Measurements from ENCODE around the gene HOXA2. TPM values are rescaled to one million over a fixed set of nuclear protein-coding genes. Genes with fewer than 3 reads are reported as not detected.
A peak's percentile ranks its signal among the peaks of the same experiment; 100 is the strongest.

HOXA2 gene
- total RNA-seq, 1 donor from 2014 or later = 17.9 TPM

GRCh38 chr7:27118580-27118979, 16.1 kb upstream of the HOXA2 start:
- no peak for DNase-seq (ENCODE audit: low spot score, unreplicated experiment)
- Mint-ChIP-seq H3K36me3 (ENCODE audit: insufficient read depth) (peaks cover 12% of the 10 kb centered on the region), H3K9me3 (ENCODE audit: low read depth) (no peaks in the 10 kb centered on the region), H3K4me3 (ENCODE audit: low read depth) (peak overlapping the region; percentile 97), H3K27me3 (no peaks in the 10 kb centered on the region), H3K4me1 (ENCODE audit: low read depth) (peaks cover 76% of the 10 kb centered on the region), H3K27ac (peak overlapping the region; percentile 99)
- TF ChIP-seq, protein P1, sequence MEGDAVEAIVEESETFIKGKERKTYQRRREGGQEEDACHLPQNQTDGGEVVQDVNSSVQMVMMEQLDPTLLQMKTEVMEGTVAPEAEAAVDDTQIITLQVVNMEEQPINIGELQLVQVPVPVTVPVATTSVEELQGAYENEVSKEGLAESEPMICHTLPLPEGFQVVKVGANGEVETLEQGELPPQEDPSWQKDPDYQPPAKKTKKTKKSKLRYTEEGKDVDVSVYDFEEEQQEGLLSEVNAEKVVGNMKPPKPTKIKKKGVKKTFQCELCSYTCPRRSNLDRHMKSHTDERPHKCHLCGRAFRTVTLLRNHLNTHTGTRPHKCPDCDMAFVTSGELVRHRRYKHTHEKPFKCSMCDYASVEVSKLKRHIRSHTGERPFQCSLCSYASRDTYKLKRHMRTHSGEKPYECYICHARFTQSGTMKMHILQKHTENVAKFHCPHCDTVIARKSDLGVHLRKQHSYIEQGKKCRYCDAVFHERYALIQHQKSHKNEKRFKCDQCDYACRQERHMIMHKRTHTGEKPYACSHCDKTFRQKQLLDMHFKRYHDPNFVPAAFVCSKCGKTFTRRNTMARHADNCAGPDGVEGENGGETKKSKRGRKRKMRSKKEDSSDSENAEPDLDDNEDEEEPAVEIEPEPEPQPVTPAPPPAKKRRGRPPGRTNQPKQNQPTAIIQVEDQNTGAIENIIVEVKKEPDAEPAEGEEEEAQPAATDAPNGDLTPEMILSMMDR (IDR thresholded peaks at IDR 0.05; ENCODE audit: unreplicated experiment) = no peak

DNA sequence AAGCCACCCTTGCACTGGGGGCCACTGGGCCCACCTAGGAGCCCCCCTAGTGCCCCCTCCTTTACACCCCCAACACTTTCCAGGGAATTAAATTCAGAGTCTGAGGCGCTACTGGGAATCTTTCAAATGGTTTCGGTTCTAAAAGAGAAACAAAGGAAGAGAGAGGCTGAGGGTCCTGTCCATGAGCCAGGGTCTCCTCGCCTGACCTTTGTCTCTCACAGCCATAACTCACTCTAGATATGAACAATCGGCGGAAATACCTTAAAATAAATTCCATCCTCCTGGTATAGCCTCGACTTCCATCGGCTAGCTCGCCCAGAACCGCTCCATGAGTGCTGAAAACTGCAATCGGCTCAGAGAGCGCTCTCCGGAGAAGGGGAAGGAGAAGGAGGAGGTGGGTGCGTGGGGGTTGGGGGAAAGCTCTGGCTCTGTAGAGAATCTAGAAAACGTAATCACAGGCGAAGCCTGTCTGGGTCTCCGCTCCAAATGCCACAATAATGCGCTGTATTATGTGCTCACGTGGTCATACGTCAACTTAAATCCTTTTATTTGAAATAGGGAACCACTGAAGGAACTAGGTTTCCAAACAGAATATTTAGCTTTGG, 15.5 kb upstream of the HOXA2 start:
- H3K4me1 Mint-ChIP-seq (ENCODE audit: low read depth) = peaks cover 70% of the 10 kb centered on the region
- peak overlapping the region; percentile 97 for H3K4me3 Mint-ChIP-seq (ENCODE audit: low read depth)
- peaks cover 14% of the 10 kb centered on the region for H3K36me3 Mint-ChIP-seq (ENCODE audit: insufficient read depth)
- H3K27ac Mint-ChIP-seq = peak overlapping the region; percentile 81
- DNase-seq (ENCODE audit: low spot score, unreplicated experiment) = no peak
- no peaks in the 10 kb centered on the region for H3K27me3 Mint-ChIP-seq
- H3K9me3 Mint-ChIP-seq (ENCODE audit: low read depth) = no peaks in the 10 kb centered on the region
- TF ChIP-seq, protein P1 (IDR thresholded peaks at IDR 0.05; ENCODE audit: unreplicated experiment) = no peak

DNA sequence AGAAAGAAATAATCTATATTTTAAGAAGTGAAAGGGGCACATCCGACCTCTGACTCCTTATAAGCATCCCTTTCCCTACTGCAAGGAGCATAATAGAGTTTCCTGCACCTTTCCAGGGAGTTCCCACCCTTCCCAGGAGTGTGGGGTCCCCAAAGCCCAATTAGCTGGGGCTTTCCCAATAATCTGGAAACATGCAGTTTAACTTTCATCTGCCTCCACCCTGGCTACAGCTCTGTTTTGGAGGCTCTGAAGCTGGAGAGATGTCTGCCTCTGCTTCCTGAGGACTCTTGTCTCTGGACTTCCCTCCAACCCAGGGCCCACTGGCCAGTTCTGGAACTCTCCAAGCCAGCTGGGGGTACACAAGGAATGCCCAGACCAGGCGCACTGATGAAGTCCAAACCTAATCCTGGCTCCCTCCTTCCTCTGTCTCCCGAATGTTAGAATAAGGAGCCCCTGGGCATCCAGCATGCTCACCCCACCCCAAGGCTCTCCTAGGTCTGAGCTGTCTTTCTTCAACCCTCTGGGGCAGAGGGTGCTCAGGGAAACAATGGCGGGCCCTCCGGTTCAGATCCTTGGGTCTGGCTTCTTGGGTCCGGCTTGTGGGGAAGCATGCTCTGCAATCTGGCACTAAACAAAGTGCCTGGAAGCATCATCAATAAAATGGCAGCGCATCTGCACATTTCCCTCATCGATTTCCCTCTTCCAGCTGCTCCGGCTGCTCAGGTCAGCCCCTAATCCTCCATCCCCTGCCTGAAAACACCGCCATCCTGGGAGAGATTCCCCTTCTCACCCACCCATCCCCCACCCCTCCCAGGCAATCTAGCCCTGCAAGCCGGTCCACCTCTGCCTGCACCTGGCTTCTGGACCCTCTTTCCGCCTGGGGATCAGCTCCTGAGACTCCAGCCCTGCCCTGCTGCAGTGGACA, 14.7 kb upstream of the HOXA2 start:
- no peak for DNase-seq (ENCODE audit: low spot score, unreplicated experiment)
- TF ChIP-seq, protein P1 (IDR thresholded peaks at IDR 0.05; ENCODE audit: unreplicated experiment) = no peak
- H3K4me3 Mint-ChIP-seq (ENCODE audit: low read depth) = peak overlapping the region; percentile 97
- no peaks in the 10 kb centered on the region for H3K9me3 Mint-ChIP-seq (ENCODE audit: low read depth)
- H3K27me3 Mint-ChIP-seq = no peaks in the 10 kb centered on the region
- peak overlapping the region; percentile 81 for H3K27ac Mint-ChIP-seq
- H3K4me1 Mint-ChIP-seq (ENCODE audit: low read depth) = peaks cover 64% of the 10 kb centered on the region
- peaks cover 14% of the 10 kb centered on the region for H3K36me3 Mint-ChIP-seq (ENCODE audit: insufficient read depth)

DNA sequence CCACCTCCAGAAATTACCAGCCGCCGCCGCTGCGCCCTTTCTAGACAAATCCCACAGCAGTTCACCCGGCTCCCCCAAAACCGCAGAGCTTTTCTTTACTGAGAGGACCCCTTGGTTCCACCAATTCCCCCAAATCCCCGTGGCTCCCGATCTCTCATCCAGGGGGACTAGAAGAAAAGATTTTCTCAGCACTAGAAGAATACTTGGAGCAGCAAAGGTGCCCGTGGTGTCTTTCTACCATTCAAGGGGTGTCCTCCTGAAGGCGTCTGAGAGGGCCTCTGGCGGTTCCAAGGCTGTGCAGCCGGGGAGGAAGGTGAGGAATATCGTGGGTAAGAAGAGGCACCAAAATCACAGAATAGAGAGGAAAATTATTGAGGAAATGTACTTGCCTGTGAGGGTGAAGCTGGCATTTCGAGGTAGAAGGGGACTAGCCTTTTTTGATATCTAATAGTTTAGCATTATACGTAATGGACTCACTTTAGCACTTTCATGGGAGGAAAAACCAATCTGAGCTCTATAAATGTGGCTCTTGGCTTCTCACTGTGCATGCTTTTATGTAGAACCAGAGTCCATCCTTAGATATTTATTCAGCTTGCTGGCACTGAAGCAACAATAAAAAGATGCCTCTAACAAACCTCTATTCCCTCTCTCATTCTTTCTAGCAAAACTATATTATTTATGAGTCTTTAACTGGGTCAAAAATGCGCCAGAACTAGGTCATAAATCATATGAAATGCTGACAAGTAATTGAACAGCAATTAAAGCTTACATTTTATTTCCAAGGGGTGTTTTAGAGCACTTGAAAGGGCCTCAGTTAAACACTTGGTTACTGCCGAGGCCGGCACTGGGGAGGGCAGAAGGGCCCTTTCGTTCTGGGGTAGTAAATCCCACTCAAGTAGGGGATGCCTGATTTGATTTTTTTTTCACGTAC, 13.8 kb upstream of the HOXA2 start:
- Mint-ChIP-seq H3K27ac (peak overlapping the region; percentile 98), H3K27me3 (no peaks in the 10 kb centered on the region)

More for the DNA sequence above, 13.8 kb upstream of the HOXA2 start:
- Mint-ChIP-seq H3K36me3 (ENCODE audit: insufficient read depth) (peaks cover 15% of the 10 kb centered on the region), H3K9me3 (ENCODE audit: low read depth) (no peaks in the 10 kb centered on the region), H3K4me3 (ENCODE audit: low read depth) (peak overlapping the region; percentile 97), H3K4me1 (ENCODE audit: low read depth) (peaks cover 66% of the 10 kb centered on the region)
- TF ChIP-seq, protein P1 (IDR thresholded peaks at IDR 0.05; ENCODE audit: unreplicated experiment) = no peak
- no peak for DNase-seq (ENCODE audit: low spot score, unreplicated experiment)
